22Rv1 (cell line): ENCODE measurements around the gene HPS5.

Experiments
- ZFX ChIP-seq: fragments of 450-650 bp; IDR thresholded peaks from 2 replicates; pipeline ENCODE4 v1.6.1; 2017; ENCODE audit warnings: antibody characterized with exemption, borderline replicate concordance
- TF ChIP-seq, protein P1 (sequence below): fragments of 450-650 bp; IDR thresholded peaks from 2 replicates; pipeline ENCODE4 v1.5.1; 2017; ENCODE audit warnings: mild to moderate bottlenecking

DNA sequence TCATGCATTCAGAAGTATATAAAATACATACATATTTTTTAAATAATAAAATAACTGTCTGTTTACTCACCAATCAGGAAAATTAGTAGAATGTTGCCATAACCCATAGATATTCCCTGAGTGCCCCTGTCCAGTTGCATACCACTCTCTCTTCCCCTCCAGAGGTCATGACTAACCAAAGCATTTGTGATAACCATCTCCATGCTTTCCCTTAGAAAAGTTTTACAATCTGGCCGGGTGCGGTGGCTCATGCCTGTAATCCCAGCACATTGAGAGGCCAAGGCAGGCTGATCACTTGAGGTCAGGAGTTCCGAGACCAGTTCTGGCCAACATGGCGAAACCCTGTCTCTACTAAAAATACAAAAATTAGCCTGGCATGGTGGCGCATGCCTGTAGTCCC lies 39.2 kb upstream of the HPS5 start:
- TF ChIP-seq, protein P1, sequence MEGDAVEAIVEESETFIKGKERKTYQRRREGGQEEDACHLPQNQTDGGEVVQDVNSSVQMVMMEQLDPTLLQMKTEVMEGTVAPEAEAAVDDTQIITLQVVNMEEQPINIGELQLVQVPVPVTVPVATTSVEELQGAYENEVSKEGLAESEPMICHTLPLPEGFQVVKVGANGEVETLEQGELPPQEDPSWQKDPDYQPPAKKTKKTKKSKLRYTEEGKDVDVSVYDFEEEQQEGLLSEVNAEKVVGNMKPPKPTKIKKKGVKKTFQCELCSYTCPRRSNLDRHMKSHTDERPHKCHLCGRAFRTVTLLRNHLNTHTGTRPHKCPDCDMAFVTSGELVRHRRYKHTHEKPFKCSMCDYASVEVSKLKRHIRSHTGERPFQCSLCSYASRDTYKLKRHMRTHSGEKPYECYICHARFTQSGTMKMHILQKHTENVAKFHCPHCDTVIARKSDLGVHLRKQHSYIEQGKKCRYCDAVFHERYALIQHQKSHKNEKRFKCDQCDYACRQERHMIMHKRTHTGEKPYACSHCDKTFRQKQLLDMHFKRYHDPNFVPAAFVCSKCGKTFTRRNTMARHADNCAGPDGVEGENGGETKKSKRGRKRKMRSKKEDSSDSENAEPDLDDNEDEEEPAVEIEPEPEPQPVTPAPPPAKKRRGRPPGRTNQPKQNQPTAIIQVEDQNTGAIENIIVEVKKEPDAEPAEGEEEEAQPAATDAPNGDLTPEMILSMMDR, result no peak
- no peak for TF ChIP-seq ZFX
